DMS153 treated with DMSO at 0.1 percent for 48 hours (cell line): ENCODE results near the gene SLC2A11.
"Not testable (repeated sequence)": the region's sequence is repeated elsewhere in the genome, so short reads cannot be mapped to it uniquely, and the experiment has no call there.

Experiments used
- DNase-seq: peaks from one replicate; lab custom pipeline; 2025; ENCODE audit not compliant: unreplicated experiment; lab: John Stamatoyannopoulos, UW

SLC2A11 gene

DNA sequence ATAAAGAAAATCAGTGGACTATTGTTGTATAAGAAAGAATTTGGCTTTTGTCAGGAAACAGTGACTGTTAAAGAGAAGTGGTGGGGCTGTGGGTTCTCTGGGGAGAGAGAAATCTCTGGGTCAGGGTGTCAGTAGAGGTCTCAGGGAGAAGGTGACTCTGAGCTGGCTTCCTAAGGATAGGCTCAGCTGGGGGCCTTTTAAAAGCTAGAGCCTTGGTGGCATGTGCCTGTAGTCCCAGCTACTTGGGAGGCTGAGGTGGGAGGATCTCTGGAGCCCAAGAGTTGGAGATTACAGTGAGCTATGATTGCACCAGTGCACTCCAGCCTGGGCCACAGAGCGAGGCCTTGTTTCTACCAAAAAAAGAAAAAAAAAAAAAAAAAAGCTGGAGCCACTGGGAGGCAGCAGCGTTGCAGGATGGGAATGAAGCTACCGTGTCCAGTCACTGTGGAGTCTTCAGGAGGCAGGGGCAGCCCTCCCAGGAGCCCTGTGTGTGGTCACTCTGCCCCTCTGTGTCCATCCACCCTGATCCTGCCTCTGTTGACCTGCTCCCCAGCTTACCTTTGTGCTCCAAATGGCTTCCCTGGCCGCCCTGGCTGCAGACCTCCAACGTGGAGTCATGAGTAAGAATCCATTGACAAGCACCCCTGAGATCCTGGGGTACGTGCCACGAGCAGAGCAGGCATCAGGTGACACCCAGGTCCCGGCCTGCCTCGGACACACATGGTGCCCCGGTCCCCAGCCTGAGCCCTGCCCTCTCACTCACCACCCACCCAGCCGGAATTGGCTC is 31.1 kb downstream of the SLC2A11 start:
- no peak for DNase-seq

DNA sequence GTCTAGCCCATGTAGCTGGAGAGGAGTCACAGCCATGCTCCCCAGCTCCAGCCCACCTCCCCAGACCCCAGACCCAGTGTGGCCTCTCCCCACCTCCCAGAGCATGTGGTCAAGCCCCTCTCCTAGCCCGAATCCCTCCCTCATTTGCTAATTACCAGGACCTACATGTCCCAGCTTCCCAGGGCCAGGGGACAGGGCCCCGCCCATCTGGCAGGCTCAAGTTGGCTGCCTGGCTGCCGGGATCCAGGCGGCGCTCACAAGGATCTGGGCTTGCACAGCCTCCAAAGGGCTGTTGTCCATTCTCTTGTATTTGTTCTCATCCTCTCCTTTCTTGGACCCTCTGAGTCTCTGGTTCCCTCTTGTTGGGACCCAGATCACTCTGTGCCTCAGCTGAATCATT is 31.9 kb downstream of the SLC2A11 start:
- DNase-seq = no peak

DNA sequence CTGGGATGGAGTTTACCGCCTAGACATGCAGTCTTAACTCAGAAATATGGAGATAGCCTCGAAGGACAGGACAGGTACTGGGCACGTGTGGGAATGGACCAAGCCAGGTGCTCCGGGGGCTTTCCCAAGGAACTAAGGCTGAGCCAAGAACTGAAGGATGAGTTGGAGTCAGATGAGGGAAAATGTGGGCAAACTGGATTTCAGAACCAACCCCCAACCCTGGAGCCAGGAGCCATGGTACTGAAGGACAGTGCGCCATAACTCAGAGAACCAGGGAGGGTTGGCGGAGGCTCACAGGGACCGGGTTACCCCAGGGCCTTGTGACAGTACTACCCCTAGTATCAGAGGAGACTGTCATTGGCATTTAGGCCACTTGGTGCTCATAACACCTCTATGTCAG is 34.1 kb downstream of the SLC2A11 start:
- no peak for DNase-seq

DNA sequence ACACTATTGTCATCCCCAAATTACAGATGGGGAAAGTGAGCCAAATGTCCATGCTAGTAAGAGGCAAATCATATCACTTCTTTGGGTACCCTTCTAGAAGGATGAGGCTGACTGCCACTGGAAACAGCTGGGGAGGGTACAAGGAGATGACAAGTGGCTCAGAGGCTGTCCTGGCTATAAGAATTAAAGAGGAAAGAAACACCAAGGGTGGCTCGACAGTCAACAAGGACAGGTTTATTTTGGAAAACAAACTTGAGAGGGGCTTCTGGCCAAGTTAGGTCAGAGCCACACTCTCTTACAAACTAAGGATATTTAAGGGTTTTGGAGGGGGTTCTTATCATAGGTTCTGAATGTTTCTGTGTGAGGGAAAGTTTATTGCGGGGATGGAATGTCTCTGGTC is 34.5 kb downstream of the SLC2A11 start:
- no peak for DNase-seq

DNA sequence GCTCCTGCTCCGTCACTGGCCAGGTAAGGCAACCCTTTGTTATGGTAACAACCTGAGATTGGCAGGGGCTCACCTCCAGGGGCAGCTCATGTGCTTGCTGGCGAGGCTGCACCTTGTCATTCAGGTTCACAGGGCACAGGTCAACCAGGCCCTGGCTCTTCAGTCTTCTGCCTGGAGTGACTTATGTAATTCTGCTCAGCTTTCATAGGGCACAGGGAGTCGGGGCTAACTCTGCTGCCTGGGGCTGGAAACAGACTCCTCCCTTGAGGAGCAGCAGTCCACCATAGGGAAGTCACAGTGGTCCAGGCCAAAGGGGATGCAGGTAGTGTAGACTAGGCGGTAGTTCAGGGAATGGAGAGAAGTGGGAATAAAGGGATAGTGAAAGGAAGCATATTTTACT is 35.0 kb downstream of the SLC2A11 start:
- DNase-seq = no peak

DNA sequence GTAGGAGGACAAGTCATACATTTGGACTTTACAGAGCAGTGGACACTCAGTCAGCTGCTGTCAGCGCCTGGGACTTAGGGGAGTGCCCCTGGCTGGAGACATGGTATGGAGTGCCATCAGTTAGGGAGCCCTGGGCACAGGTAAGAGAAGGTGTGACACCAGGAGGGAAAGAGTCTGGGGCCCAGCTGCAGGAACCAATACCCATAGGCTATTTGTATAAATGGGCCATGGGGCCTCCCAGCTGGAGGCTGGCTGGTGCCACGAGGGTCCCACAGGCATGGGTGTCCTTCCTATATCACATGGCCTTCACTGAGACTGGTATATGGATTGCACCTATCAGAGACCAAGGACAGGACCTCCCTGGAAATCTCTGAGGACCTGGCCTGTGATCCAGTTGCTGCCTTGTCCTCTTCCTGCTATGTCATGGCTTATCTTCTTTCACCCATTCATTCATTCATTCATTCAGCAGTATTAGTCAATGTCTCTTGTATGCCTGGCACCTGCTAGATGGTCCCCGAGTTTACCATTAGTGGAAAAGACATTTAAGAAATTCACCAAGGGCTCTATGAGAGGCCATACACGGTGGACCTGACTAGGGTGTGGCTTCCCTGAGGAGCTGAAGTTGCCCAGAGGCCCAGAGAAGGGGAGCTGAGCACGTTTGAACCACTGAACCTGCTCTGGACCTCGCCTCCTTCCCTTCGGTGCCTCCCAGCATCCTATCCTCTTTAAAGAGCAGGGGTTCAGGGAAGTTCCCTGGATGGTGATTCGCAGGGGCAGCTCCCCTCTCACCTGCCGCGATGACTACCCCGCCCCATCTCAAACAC is 35.7 kb downstream of the SLC2A11 start:
- no peak for DNase-seq

DNA sequence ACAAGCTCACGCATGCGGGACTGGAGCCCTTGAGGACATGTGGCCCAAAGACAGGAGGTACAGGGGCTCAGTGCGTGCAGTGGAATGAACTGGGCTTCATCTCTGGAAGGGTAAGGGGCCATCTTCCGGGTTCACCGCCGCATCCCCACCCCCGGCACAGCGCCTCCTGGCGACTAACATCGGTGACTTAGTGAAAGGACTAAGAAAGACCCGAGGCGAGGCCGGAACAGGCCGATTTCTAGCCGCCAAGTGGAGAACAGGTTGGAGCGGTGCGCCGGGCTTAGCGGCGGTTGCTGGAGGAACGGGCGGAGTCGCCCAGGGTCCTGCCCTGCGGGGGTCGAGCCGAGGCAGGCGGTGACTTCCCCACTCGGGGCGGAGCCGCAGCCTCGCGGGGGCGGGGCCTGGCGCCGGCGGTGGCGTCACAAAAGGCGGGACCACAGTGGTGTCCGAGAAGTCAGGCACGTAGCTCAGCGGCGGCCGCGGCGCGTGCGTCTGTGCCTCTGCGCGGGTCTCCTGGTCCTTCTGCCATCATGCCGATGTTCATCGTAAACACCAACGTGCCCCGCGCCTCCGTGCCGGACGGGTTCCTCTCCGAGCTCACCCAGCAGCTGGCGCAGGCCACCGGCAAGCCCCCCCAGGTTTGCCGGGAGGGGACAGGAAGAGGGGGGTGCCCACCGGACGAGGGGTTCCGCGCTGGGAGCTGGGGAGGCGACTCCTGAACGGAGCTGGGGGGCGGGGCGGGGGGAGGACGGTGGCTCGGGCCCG is 36.5 kb downstream of the SLC2A11 start, which contains the start of gene MIF:
Gene MIF (plus strand): TSS at position 439 of the 765 bp plus-strand sequence. CDS start 92 bp downstream, at position 531.
- peak; percentile 82 for DNase-seq

DNA sequence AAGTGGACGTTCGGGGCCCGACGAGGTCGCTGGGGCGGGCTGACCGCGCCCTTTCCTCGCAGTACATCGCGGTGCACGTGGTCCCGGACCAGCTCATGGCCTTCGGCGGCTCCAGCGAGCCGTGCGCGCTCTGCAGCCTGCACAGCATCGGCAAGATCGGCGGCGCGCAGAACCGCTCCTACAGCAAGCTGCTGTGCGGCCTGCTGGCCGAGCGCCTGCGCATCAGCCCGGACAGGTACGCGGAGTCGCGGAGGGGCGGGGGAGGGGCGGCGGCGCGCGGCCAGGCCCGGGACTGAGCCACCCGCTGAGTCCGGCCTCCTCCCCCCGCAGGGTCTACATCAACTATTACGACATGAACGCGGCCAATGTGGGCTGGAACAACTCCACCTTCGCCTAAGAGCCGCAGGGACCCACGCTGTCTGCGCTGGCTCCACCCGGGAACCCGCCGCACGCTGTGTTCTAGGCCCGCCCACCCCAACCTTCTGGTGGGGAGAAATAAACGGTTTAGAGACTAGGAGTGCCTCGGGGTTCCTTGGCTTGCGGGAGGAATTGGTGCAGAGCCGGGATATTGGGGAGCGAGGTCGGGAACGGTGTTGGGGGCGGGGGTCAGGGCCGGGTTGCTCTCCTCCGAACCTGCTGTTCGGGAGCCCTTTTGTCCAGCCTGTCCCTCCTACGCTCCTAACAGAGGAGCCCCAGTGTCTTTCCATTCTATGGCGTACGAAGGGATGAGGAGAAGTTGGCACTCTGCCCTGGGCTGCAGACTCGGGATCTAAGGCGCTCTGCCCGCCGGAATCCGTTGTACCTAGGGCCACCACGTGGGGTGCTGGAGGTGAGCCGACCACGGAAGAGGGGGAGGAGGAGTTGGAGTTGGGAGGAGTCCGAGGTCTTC is 37.3 kb downstream of the SLC2A11 start:
- peak; percentile 40 for DNase-seq

DNA sequence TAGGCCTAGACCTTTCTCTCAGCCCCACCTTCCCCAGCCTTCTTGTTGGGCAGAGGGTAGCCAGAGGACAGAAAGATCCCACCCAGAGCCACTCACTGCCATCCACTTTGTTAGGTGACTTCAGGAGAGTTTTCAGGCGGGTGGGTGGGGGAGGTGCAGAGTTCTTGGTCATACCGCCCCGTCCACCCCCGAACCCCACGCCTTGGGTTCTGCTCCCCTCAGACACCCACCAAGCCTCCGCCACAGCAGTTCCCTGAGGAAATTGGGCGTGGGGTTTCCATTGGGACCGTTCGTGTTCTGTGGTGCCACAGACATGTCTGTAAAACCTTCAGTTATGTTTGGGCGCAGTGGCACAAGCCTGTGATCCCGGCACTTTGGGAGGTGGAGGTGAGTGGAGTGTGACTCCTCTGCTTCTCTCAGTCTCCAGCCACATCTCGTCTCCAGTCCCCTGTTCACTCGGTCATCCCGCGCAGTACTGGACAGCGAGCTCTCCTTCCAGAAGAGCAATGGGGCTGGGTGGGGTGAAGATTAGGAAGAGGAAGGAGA is 38.0 kb downstream of the SLC2A11 start:
- no peak for DNase-seq

DNA sequence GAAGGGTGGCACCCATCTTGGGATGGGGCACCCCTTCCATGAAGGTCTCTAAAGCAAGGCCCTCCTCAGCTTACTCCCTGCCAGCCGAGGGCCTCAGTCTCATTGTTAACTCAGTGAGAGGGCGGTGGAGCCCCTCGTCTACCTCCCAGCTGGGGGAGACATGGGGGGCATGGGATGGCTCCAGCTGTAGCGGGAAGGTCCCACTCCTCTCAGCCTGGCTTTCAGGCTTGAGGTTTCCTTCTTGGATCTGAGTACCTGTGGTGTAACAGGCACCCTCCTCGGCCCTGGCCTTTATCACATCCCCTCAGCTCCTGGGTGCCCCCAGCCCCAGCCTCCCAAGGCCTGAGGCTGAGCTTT is 38.5 kb downstream of the SLC2A11 start:
- no peak for DNase-seq

DNA sequence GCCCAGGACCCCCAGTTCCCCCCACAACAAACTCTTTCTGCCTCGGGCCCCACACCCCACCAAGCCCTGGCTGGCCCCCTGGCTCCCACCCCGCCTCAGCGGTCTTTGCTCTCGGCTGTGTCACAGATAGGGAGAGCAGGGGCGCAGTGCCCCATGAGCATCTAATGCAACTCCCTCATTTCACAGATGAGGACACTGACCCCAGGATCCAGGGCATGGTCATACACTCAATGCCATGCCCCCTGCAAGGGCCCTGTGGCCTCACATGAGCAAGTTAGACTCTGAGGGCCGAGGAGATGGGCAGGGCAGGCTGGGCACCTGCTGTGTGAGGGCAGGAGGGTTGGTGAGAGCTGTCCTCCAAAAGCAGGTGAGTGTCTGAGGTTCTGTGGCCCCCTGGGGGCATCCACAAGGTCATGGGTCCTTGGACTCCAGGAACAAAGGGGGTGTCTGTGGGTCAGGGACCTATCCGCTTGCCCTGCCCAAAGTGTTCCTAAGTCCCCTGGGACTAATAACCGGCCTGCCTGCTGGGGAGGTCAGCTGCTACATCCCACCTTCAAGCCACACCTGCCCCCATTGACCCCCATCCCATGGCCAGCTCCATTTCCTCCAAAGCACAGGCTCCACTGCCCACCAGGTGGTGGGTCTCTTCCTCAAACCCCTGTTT is 39.0 kb downstream of the SLC2A11 start:
- DNase-seq = no peak

DNA sequence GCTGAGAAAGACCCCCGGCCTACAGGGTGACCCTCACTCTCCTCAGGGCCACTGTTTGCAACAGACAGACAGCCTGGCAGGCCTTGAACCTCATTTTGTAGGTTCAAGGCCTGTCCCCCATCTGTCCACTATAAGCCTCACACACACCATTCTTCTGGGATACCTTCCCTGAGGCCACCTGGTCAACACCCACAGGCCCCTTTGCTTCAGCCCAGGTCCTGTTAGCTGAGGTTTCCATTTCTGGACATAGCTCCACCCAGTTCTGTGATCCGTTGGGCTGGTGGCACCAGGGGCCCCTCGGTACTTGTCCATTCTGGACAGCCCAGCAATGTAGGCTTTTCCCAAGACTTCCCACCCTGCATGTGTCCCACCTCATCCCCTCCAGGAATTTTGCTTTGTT is 39.6 kb downstream of the SLC2A11 start:
- DNase-seq = no peak

DNA sequence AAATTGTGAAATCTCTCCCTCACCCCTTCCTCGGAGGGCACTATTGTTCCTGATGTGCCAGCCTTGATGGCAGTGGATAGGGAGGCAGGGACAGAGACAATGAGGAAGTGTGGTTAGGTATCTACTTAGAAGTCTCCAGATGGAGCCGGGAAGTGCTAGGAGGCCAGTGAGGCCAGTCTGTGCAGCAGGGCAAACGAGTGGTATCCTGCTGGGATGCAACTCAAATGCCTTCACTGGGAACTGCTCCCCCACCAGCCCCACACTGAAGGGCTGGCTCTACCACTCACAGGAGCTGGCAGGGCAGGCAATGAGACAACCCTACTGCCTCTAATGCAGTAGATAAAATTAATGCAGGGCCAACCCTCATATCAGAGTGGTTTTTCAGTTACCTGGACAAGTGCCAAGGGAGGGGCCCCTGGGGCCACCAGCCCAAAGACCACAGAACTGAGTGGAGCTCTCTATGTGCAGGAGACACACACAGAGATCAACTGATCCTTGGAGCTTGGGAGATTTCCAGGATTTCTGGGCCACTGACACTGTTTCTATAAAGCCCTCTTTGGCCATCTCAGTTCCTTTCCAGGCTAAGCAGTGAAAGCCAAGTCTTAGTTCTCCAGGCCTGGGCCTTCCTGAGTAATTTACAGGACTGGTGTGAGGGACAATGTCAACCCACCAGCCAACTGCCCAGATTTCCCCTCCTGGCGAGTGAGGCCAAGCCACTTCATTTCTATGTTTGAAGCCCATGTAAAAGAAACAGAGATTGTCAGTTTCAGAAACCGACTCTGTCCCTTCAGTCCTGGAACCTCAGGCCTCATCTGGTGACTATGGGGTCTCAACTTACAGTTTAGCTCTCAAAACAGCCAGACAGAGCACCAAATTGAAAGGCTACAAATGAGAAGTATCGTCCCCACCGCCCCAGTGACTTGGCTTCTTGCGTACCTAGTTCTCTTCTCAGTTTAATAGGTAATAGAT is 40.6 kb downstream of the SLC2A11 start:
- DNase-seq = no peak

DNA sequence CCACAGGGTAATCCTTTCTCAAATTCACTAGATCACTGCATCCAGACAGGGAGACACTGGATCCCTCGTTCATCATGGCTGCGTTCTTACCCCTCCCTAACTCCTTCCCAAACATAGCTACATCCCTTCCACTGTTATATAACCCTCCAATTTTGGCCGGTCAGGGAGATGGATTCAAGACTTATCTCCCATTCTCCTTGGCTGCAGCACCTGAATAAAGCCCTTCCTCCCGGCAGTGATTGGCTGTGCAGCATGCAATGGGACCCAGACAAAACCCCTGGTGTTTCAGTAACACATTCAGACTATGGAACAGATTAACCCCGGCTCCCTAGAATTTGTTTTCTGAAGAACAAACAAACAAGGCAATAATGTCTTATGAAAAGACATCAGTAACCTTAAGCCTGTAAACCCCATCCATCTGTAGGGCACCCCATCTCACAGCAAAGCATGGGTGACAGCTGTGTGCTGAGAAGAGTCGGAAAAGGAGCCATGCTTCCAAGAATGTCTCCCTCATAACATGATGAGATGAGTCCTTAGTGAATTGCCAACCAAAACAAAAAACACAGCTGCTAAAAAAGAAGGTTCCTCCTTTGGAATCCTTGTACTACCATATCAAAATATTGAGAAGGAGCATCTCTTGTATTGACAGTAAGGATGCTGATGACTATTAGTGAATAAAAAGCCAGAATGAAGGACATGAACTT is 41.5 kb downstream of the SLC2A11 start:
- no peak for DNase-seq

DNA sequence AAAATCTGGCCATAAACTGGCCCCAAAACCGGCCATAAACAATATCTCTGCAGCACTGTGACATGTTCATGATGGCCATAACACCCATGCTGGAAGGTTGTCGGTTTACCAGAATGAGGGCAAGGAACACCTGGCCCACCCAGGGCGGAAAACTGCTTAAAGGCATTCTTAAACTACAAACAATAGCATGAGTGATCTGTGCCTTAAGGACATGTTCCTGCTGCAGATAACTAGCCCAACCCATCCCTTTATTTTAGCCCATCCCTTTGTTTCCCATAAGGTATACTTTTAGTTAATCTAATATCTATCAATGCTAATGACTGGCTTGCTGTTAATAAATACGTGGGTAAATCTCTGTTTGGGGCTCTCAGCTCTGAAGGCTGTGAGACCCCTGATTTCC is 42.6 kb downstream of the SLC2A11 start:
- DNase-seq = not testable (repeated sequence)

DNA sequence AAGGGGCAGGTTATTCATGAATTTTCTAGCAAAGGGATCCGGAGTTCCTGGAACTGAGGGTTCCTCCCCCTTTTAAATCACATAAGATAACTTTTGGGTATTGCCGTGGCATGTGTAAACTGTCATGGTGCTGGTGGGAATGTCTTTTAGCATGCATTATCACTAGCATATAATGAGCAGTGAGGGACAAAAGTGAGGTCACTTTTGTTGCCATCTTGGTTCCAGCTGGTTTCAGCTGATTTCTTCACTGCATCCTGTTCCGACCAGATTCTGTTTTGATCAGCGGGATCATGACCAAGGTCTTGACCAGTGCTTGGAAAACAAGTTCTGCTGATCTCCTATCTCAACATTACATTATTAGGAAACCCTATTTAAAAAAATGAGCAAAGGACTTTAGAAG is 43.9 kb downstream of the SLC2A11 start:
- DNase-seq = no peak

DNA sequence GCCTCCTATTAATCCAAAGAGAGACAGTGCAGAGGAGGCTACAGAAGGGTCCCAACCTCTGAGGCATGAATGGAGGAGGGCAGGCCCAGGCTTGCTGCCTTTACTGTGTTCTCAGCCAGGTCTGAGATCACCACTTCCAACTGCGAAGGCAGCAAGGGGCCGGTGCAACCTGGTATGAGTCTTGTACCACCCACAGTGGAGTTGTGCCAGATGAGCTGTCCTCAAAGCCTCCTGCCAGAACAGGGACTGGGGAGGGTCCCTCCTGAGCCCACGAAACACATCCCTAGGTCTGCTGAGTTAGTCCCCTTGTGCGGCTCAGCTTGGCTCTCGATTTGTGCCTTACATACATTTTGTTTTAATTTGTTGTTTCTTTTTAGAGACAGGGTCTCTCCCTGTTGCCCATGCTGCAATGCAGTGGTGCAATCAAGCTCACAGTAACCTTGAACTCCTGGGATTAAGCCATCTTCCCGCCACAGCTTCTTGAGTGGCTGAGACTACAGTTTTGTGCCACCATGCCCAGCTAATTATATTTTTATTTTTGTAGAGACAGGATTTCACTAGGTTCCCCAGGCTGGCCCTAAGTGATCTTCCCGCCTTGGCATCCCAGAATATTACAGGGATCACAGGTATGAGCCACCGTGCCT is 45.8 kb downstream of the SLC2A11 start:
- DNase-seq = no peak
